Measurements from ENCODE around the gene MEGF8.

Gene MEGF8

GRCh38 chr19:42303101-42303464 is 22.4 kb upstream of the MEGF8 start:
- intact Hi-C loops (cut with micrococcal nuclease) = no loop called here
- Mint-ChIP-seq H3K27ac (peak overlapping the region; percentile 75), H3K36me3 (ENCODE audit: low read depth) (no peaks in the 10 kb centered on the region), H3K9me3 (no peaks in the 10 kb centered on the region), H3K4me3 (no peak overlapping the region), H3K27me3 (peaks cover 8% of the 10 kb centered on the region), H3K4me1 (ENCODE audit: low read depth) (peaks cover 35% of the 10 kb centered on the region)

- Mint-ChIP-seq H3K27me3 (peaks cover 8% of the 10 kb centered on the region), H3K36me3 (ENCODE audit: low read depth) (no peaks in the 10 kb centered on the region), H3K9me3 (no peaks in the 10 kb centered on the region), H3K4me3 (no peak overlapping the region), H3K27ac (peak overlapping the region; percentile 75), H3K4me1 (ENCODE audit: low read depth) (peaks cover 35% of the 10 kb centered on the region)
- intact Hi-C loops (cut with micrococcal nuclease) = no loop called here
Measured at GRCh38 chr19:42303876-42304275, 21.6 kb upstream of the MEGF8 start.

- H3K4me3 Mint-ChIP-seq = no peak overlapping the region
- intact Hi-C loops (cut with micrococcal nuclease) = no loop called here
- no peaks in the 10 kb centered on the region for H3K36me3 Mint-ChIP-seq (ENCODE audit: low read depth)
- no peak overlapping the region for H3K27ac Mint-ChIP-seq
- peaks cover 20% of the 10 kb centered on the region for H3K27me3 Mint-ChIP-seq
- no peaks in the 10 kb centered on the region for H3K9me3 Mint-ChIP-seq
- peaks cover 25% of the 10 kb centered on the region for H3K4me1 Mint-ChIP-seq (ENCODE audit: low read depth)
Measured at GRCh38 chr19:42306646-42307045, 18.8 kb upstream of the MEGF8 start.

GRCh38 chr19:42309686-42310085 is 15.7 kb upstream of the MEGF8 start:
- H3K4me3 Mint-ChIP-seq = no peak overlapping the region
- peaks cover 46% of the 10 kb centered on the region for H3K27me3 Mint-ChIP-seq
- no peaks in the 10 kb centered on the region for H3K36me3 Mint-ChIP-seq (ENCODE audit: low read depth)
- H3K9me3 Mint-ChIP-seq = no peaks in the 10 kb centered on the region
- H3K4me1 Mint-ChIP-seq (ENCODE audit: low read depth) = peaks cover 20% of the 10 kb centered on the region
- H3K27ac Mint-ChIP-seq = no peak overlapping the region
- intact Hi-C loops (cut with micrococcal nuclease) = no loop called here

GRCh38 chr19:42311657-42312056 is 13.8 kb upstream of the MEGF8 start:
- peaks cover 56% of the 10 kb centered on the region for H3K27me3 Mint-ChIP-seq
- H3K9me3 Mint-ChIP-seq = no peaks in the 10 kb centered on the region
- intact Hi-C loops (cut with micrococcal nuclease) = no loop called here
- no peaks in the 10 kb centered on the region for H3K36me3 Mint-ChIP-seq (ENCODE audit: low read depth)
- H3K4me1 Mint-ChIP-seq (ENCODE audit: low read depth) = peaks cover 20% of the 10 kb centered on the region
- H3K27ac Mint-ChIP-seq = no peak overlapping the region
- no peak overlapping the region for H3K4me3 Mint-ChIP-seq

- Mint-ChIP-seq H3K4me3 (no peak overlapping the region), H3K36me3 (ENCODE audit: low read depth) (no peaks in the 10 kb centered on the region), H3K27me3 (peaks cover 60% of the 10 kb centered on the region), H3K9me3 (no peaks in the 10 kb centered on the region), H3K4me1 (ENCODE audit: low read depth) (peaks cover 21% of the 10 kb centered on the region), H3K27ac (no peak overlapping the region)
- intact Hi-C loops (cut with micrococcal nuclease) = no loop called here
Measured at GRCh38 chr19:42312370-42312769, 13.1 kb upstream of the MEGF8 start.

- H3K27me3 Mint-ChIP-seq = peaks cover 60% of the 10 kb centered on the region
- H3K9me3 Mint-ChIP-seq = no peaks in the 10 kb centered on the region
- intact Hi-C loops (cut with micrococcal nuclease) = no loop called here
Measured at GRCh38 chr19:42313096-42313839, 12.2 kb upstream of the MEGF8 start, which contains the start of gene TMEM145. Gene TMEM145 (plus strand): TSS chr19:42313309. CDS start chr19:42313377, 68 bp downstream.

GRCh38 chr19:42313840-42314755 is 11.3 kb upstream of the MEGF8 start:
- Mint-ChIP-seq H3K4me3 (no peak overlapping the region), H3K27ac (no peak overlapping the region), H3K9me3 (no peaks in the 10 kb centered on the region), H3K27me3 (peaks cover 60% of the 10 kb centered on the region), H3K36me3 (ENCODE audit: low read depth) (no peaks in the 10 kb centered on the region), H3K4me1 (ENCODE audit: low read depth) (peaks cover 21% of the 10 kb centered on the region)
- intact Hi-C loops (cut with micrococcal nuclease) = no loop called here

More at GRCh38 chr19:42313096-42313839, 12.2 kb upstream of the MEGF8 start, which contains the start of gene TMEM145:
- Mint-ChIP-seq H3K27ac (no peak within 1 kb of the TSS), H3K4me3 (peak within 1 kb of the TSS; percentile 39), H3K4me1 (ENCODE audit: low read depth) (peaks cover 21% of the 10 kb centered on the region), H3K36me3 (ENCODE audit: low read depth) (no peaks in the 10 kb centered on the region)

GRCh38 chr19:42315024-42315423 is 10.4 kb upstream of the MEGF8 start:
- no peaks in the 10 kb centered on the region for H3K36me3 Mint-ChIP-seq (ENCODE audit: low read depth)
- intact Hi-C loops (cut with micrococcal nuclease) = no loop called here
- H3K9me3 Mint-ChIP-seq = no peaks in the 10 kb centered on the region
- no peak overlapping the region for H3K4me3 Mint-ChIP-seq
- H3K27me3 Mint-ChIP-seq = peaks cover 62% of the 10 kb centered on the region
- peaks cover 21% of the 10 kb centered on the region for H3K4me1 Mint-ChIP-seq (ENCODE audit: low read depth)
- no peak overlapping the region for H3K27ac Mint-ChIP-seq

- intact Hi-C loops (cut with micrococcal nuclease) = no loop called here
- Mint-ChIP-seq H3K36me3 (ENCODE audit: low read depth) (no peaks in the 10 kb centered on the region), H3K4me1 (ENCODE audit: low read depth) (peaks cover 21% of the 10 kb centered on the region), H3K4me3 (peak overlapping the region; percentile 20), H3K27ac (peak overlapping the region; percentile 35), H3K9me3 (no peaks in the 10 kb centered on the region), H3K27me3 (peaks cover 66% of the 10 kb centered on the region)
Measured at GRCh38 chr19:42316223-42317211, 8.9 kb upstream of the MEGF8 start.

- H3K4me1 Mint-ChIP-seq (ENCODE audit: low read depth) = peaks cover 21% of the 10 kb centered on the region
- intact Hi-C loops (cut with micrococcal nuclease) = no loop called here
- H3K36me3 Mint-ChIP-seq (ENCODE audit: low read depth) = no peaks in the 10 kb centered on the region
- no peak overlapping the region for H3K27ac Mint-ChIP-seq
- H3K4me3 Mint-ChIP-seq = no peak overlapping the region
- H3K9me3 Mint-ChIP-seq = no peaks in the 10 kb centered on the region
- H3K27me3 Mint-ChIP-seq = peaks cover 65% of the 10 kb centered on the region
Measured at GRCh38 chr19:42317535-42317934, 7.9 kb upstream of the MEGF8 start.

GRCh38 chr19:42322305-42322704 is 3.1 kb upstream of the MEGF8 start:
- H3K9me3 Mint-ChIP-seq = no peaks in the 10 kb centered on the region
- H3K27me3 Mint-ChIP-seq = peaks cover 53% of the 10 kb centered on the region
- H3K4me1 Mint-ChIP-seq (ENCODE audit: low read depth) = peaks cover 19% of the 10 kb centered on the region
- H3K27ac Mint-ChIP-seq = no peak overlapping the region
- intact Hi-C loops (cut with micrococcal nuclease) = no loop called here
- no peak overlapping the region for H3K4me3 Mint-ChIP-seq
- peaks cover 6% of the 10 kb centered on the region for H3K36me3 Mint-ChIP-seq (ENCODE audit: low read depth)

- H3K9me3 Mint-ChIP-seq = no peaks in the 10 kb centered on the region
- H3K4me3 Mint-ChIP-seq = peak overlapping the region; percentile 20
- H3K27ac Mint-ChIP-seq = no peak overlapping the region
- H3K4me1 Mint-ChIP-seq (ENCODE audit: low read depth) = peaks cover 28% of the 10 kb centered on the region
- intact Hi-C loops (cut with micrococcal nuclease) = no loop called here
- peaks cover 53% of the 10 kb centered on the region for H3K27me3 Mint-ChIP-seq
- peaks cover 6% of the 10 kb centered on the region for H3K36me3 Mint-ChIP-seq (ENCODE audit: low read depth)
Measured at GRCh38 chr19:42323473-42323851, 2.0 kb upstream of the MEGF8 start.
